ENCODE results near the gene AP2B1. TPM values are rescaled to one million over a fixed set of nuclear protein-coding genes. Genes with fewer than 3 reads are reported as not detected.

The AP2B1 gene
- total RNA-seq (10 to 100 TPM; 46.7 to 58.7 (median 53.2) TPM), polyA plus RNA-seq (10 to 100 TPM; 43.2 to 86.4 (median 46.7) TPM)

DNA sequence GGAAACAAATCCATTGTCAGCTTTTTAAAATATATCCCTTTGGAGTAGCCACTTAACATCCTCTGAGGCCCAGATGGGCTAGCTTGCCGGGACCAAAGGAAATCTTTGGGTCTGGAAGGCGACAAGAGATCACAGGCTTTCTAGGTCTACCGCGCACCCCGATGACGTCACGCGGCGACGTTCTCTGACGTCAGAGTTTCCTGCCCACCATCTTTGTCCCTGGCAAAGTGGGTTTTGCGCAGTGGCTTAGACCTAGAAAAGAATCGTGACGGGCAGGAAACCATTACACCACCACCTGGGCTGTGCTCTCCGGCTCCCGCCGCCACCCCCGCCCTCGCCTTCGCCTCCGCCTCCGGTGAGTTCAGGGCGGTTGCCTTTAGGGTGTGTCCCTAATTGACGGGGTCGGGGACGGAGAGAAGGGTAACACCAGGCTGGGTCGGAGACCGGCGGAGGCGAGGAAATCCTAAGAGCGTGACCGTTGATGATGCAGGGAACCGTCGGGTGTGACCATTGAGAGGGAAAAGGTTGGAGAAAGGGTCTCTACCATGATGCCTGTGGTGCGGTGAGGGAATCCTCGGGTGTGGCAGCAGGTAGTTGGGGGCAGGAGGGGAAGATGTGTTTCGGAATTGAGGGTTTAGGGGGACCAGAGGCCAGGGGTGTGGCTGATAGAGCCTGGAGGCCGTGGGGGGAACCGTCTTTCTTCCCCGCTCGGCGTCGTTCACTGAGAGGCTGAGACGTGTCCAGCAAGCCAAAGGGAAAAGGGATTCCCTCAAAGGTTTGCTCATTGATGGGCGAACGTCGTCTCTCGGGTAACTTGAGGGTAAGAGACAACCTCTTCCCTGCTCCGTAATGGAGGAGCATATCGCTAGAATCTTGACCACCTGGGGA, at the start of gene AP2B1:
Gene AP2B1, plus strand, starts transcription at position 249 of the 888 bp plus-strand sequence. CDS start 6,709 bp downstream, outside the sequence.
- Histone ChIP-seq H3K4me3 (peak within 1 kb of the TSS; percentile 77 to 92 (median 82)), H3K9me3 (no peaks in the 10 kb centered on the region), H3K4me1 (peaks cover 3 to 40% (median 29%) of the 10 kb centered on the region in 4 donors), H3K27me3 (no peaks in the 10 kb centered on the region), H3K27ac (peak within 1 kb of the TSS; percentile 88 to 95 (median 90)), H3K36me3 (no peaks in the 10 kb centered on the region)
- TF ChIP-seq POLR2AphosphoS5 (IDR thresholded peaks at IDR 0.05): peak; percentile 77 to 94 (median 88)
- peak; percentile 56 to 58 for TF ChIP-seq POLR2A (IDR thresholded peaks at IDR 0.05)
- TF ChIP-seq EP300 (IDR thresholded peaks at IDR 0.05): peak in 1 of 4 donors; percentile 56
- TF ChIP-seq, protein P1, sequence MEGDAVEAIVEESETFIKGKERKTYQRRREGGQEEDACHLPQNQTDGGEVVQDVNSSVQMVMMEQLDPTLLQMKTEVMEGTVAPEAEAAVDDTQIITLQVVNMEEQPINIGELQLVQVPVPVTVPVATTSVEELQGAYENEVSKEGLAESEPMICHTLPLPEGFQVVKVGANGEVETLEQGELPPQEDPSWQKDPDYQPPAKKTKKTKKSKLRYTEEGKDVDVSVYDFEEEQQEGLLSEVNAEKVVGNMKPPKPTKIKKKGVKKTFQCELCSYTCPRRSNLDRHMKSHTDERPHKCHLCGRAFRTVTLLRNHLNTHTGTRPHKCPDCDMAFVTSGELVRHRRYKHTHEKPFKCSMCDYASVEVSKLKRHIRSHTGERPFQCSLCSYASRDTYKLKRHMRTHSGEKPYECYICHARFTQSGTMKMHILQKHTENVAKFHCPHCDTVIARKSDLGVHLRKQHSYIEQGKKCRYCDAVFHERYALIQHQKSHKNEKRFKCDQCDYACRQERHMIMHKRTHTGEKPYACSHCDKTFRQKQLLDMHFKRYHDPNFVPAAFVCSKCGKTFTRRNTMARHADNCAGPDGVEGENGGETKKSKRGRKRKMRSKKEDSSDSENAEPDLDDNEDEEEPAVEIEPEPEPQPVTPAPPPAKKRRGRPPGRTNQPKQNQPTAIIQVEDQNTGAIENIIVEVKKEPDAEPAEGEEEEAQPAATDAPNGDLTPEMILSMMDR (IDR thresholded peaks at IDR 0.05): no peak
- intact Hi-C loops (cut with DNase I): loop anchor here (5.0 kb wide), 1 partner anchor 220 kb away; the partner anchor contains the start of gene TAF15
- peak; percentile 97 for DNase-seq
- WGBS, 2 donors: 0% methylated on average over 50 of the region's 50 CpGs

DNA sequence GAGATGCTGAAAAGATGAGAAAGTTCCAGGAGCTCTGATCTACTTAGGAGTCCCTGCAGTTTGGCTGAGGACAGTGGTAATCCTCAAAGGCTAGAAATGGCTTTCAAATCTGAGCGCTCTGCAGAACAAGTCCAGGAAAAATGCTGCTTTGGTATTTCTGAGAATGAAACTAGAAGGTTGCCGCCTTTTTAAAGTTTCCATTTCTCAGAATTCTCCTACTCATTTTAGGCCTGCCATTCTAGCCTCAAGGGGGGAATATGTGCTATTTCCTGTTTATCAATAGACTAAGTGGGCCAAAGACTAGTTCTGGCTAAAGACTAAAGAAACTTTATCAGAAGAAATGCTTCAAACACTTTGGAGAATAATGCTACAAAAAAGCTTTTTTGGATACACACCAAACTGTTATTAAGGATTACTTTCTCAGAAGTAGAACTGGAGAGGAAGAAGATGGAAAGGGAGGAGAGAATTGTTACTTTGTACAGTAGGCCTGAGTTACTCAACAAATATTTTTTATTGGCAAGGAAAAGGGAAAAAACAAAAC, 49.5 kb upstream of the AP2B1 start, which contains the start of gene SLFN12L:
Gene SLFN12L, minus strand, starts transcription at position 78 of the 541 bp plus-strand sequence. CDS start 15,314 bp downstream, outside the sequence.
- H3K27ac ChIP-seq: peak within 1 kb of the TSS in 2 of 4 donors; percentile 16 to 39
- TF ChIP-seq POLR2A (IDR thresholded peaks at IDR 0.05): no peak
- TF ChIP-seq POLR2AphosphoS5 (IDR thresholded peaks at IDR 0.05): no peak
- no peak within 1 kb of the TSS for H3K4me3 ChIP-seq
- intact Hi-C loops (cut with DNase I): loop anchor here (2.0 to 10.0 kb wide), 5 partner anchors 105 to 367 kb away; partner anchors contain the start of genes SLFN11 and SLFN12
- no peaks in the 10 kb centered on the region for H3K27me3 ChIP-seq
- 34 to 83% methylated on average over 2 of the region's 2 CpGs for WGBS, 2 donors
- no peaks in the 10 kb centered on the region for H3K9me3 ChIP-seq
- H3K36me3 ChIP-seq: no peaks in the 10 kb centered on the region
- DNase-seq: no peak
- H3K4me1 ChIP-seq: peaks cover 0 to 22% (median 0%) of the 10 kb centered on the region in 4 donors

DNA sequence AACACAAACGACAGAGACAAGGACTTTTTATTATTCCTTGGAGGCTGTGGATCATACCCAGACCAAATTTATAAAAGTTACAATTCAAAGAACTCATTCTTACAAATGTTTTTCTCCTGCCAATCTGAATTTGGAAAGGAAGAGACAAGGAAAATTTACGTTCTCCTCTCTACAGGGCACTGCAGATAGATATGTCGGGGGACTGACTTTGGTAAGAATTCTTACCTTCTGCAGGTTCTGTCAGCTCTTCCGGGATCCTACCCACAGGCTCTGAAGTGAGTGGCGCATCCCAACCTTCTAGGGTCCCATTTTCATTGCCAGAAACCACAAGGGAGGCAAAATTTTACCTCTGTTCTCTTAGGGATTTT, 47.5 kb upstream of the AP2B1 start:
- intact Hi-C loops (cut with DNase I): loop anchor here (2.0 to 10.0 kb wide), 5 partner anchors 107 to 369 kb away; partner anchors contain the start of genes SLFN11 and SLFN12
- TF ChIP-seq EP300 (IDR thresholded peaks at IDR 0.05): no peak
- no peak for TF ChIP-seq POLR2AphosphoS5 (IDR thresholded peaks at IDR 0.05)
- TF ChIP-seq, protein P1 (IDR thresholded peaks at IDR 0.05): no peak
- no peak for TF ChIP-seq POLR2A (IDR thresholded peaks at IDR 0.05)
- Histone ChIP-seq H3K27ac (no peak overlapping the region), H3K4me1 (peaks cover 0 to 22% (median 0%) of the 10 kb centered on the region in 4 donors), H3K36me3 (no peaks in the 10 kb centered on the region), H3K27me3 (no peaks in the 10 kb centered on the region), H3K4me3 (no peak overlapping the region), H3K9me3 (no peaks in the 10 kb centered on the region)
- 46 to 53% methylated on average over 5 of the region's 5 CpGs for WGBS, 2 donors
- no peak for DNase-seq

- intact Hi-C loops (cut with DNase I): no loop called here
Observed at GRCh38 chr17:35540589-35541404, 46.3 kb upstream of the AP2B1 start.

More at GRCh38 chr17:35540589-35541404, 46.3 kb upstream of the AP2B1 start:
- Histone ChIP-seq H3K4me1 (peaks cover 0 to 22% (median 0%) of the 10 kb centered on the region in 4 donors), H3K27ac (peak overlapping the region; percentile 57 to 62 (median 61)), H3K27me3 (no peaks in the 10 kb centered on the region), H3K9me3 (no peaks in the 10 kb centered on the region), H3K36me3 (no peaks in the 10 kb centered on the region), H3K4me3 (peak overlapping the region; percentile 19 to 38 (median 34))
- WGBS, 2 donors: 23 to 30% methylated on average over 8 of the region's 8 CpGs
- TF ChIP-seq POLR2AphosphoS5 (IDR thresholded peaks at IDR 0.05): no peak
- TF ChIP-seq, protein P1 (IDR thresholded peaks at IDR 0.05): no peak
- TF ChIP-seq POLR2A (IDR thresholded peaks at IDR 0.05): no peak
- TF ChIP-seq EP300 (IDR thresholded peaks at IDR 0.05): no peak
- peak; percentile 69 for DNase-seq

All from sigmoid colon (tissue), 7 donors.